GM12864 (cell line): ENCODE results near the gene NDUFS2.

Experiments used
- DNase-seq: peaks from one replicate; pipeline ENCODE4 v3.0.0-alpha.2; 2011; ENCODE audit warnings: low read depth
- H3K4me3 ChIP-seq: 2 replicates; pipeline ENCODE4 v1.5.1; 2011; ENCODE audit warnings: mild to moderate bottlenecking, low read depth, low read length, control low read depth
- TF ChIP-seq, protein P1 (sequence below): IDR thresholded peaks from 2 replicates; pipeline ENCODE4 v1.5.1; 2011; ENCODE audit warnings: low read depth, mild to moderate bottlenecking, moderate library complexity, low read length, control low read depth, inconsistent platforms; ENCODE audit errors: missing control alignments

The NDUFS2 gene

GRCh38 chr1:161165742-161166668, 36.2 kb upstream of the NDUFS2 start, which contains the start of gene PPOX:
Gene PPOX (plus strand): TSS chr1:161166426. CDS start chr1:161166848, 422 bp downstream.
- H3K4me3 ChIP-seq: peak within 1 kb of the TSS; percentile 68
- DNase-seq: peak; percentile 97
- TF ChIP-seq, protein P1, sequence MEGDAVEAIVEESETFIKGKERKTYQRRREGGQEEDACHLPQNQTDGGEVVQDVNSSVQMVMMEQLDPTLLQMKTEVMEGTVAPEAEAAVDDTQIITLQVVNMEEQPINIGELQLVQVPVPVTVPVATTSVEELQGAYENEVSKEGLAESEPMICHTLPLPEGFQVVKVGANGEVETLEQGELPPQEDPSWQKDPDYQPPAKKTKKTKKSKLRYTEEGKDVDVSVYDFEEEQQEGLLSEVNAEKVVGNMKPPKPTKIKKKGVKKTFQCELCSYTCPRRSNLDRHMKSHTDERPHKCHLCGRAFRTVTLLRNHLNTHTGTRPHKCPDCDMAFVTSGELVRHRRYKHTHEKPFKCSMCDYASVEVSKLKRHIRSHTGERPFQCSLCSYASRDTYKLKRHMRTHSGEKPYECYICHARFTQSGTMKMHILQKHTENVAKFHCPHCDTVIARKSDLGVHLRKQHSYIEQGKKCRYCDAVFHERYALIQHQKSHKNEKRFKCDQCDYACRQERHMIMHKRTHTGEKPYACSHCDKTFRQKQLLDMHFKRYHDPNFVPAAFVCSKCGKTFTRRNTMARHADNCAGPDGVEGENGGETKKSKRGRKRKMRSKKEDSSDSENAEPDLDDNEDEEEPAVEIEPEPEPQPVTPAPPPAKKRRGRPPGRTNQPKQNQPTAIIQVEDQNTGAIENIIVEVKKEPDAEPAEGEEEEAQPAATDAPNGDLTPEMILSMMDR: peak; percentile 66

DNA sequence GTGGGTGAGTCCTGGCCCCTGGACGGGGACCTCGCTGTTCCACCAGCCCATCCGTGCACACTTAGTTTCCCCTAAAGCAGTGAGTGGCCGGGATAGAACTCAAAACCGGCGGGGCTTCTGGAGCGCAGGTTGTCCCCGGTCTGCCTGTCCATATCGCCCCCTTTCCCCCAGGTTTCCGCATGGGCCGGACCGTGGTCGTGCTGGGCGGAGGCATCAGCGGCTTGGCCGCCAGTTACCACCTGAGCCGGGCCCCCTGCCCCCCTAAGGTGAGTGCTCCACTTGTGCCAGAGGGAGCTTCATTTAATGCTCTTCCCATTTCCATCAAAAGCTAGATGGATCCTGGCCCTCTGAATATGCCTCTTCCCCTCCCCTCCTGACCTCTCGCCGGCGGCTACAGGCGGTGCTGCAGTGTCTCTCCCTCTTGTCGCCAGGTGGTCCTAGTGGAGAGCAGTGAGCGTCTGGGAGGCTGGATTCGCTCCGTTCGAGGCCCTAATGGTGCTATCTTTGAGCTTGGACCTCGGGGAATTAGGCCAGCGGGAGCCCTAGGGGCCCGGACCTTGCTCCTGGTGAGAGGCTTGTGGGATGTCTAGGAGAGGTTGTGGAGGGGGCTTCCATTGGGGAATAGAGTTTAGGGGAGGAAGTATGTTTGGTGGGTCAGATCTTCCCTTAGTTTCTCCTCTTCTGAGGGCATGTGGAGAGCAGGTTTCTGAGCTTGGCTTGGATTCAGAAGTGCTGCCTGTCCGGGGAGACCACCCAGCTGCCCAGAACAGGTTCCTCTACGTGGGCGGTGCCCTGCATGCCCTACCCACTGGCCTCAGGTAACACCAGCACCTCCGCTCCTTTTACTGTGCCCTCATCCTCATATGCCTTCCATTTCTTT, 35.3 kb upstream of the NDUFS2 start:
- DNase-seq: no peak
- TF ChIP-seq, protein P1: no peak
- H3K4me3 ChIP-seq: peak overlapping the region; percentile 68

DNA sequence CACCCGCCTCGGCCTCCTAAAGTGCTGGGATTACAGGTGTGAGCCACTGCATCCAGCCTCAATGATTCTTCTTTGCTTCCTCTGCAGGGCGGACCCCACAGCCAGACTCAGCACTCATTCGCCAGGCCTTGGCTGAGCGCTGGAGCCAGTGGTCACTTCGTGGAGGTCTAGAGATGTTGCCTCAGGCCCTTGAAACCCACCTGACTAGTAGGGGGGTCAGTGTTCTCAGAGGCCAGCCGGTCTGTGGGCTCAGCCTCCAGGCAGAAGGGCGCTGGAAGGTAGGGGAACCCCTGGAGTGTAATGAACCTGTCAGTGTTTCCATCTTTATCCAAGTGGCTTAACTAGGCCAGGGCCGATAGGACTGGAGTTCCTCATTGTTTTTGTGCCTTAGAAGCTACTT, 33.3 kb upstream of the NDUFS2 start:
- no peak for DNase-seq
- no peak overlapping the region for H3K4me3 ChIP-seq
- TF ChIP-seq, protein P1: no peak

DNA sequence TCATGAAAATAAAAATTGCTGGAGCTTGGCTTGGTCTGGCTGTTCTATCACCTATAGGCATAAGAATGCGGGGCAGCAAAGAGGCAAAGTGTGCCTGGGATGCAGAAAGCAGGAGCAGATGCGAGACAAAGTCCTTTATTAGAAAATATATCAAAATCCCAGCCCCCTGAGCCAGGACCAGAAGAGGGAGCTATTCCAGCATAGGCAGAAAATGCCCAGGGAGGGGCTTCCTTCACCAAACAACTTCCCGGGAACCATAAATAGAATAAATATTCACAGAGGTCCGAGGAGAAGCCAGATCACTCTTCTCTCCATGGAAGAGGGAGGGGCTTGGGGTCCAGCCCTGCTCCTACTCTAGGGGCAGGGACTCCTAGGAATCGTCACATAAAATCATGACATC, 31.0 kb upstream of the NDUFS2 start:
- no peak for DNase-seq
- TF ChIP-seq, protein P1: no peak
- no peak overlapping the region for H3K4me3 ChIP-seq

DNA sequence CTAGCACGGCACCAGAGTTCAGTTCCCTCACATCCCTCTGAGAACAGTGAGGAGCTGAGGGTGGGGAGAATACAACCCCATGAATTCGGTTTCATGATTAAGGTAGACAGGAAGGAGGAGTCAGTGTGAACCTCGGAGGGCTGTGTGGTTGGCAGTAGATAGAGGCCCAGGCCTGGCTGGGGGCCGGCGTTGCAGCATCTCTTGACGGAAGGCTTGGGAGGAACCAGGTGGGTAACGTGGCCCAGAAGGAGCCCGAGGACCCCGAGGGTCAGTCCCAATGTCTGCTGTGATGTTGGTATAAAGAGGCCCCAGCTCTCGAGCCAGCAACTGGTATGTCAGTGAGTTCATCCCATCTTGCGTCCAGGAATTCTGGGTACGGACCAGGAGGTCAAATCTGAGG, 30.5 kb upstream of the NDUFS2 start:
- TF ChIP-seq, protein P1: no peak
- no peak for DNase-seq
- no peak overlapping the region for H3K4me3 ChIP-seq

GRCh38 chr1:161172349-161172748, 29.8 kb upstream of the NDUFS2 start:
- no peak for DNase-seq
- TF ChIP-seq, protein P1: no peak
- H3K4me3 ChIP-seq: no peak overlapping the region
